Fibroblast of villous mesenchyme (primary cell): ENCODE results near the gene NECTIN4. TPM values are rescaled to one million over a fixed set of nuclear protein-coding genes. Genes with fewer than 3 reads are reported as not detected.

Experiments
- DNase-seq: peaks from one replicate; pipeline ENCODE4 v3.0.0-alpha.2; 2010; ENCODE audit warnings: low read depth
- H3K4me3 ChIP-seq: 2 replicates; pipeline ENCODE4 v1.5.1; 2011; ENCODE audit warnings: low read depth, mild to moderate bottlenecking, low read length
- total RNA-seq: library from RNA; depleted of rRNA; stranded (reverse); fragments of >200 nt; gene quantifications from 2 replicates; pipeline ENCODE4 v1.2.3, GENCODE V29; 2012
- TF ChIP-seq, protein P1 (sequence below): IDR thresholded peaks from 2 replicates; pipeline ENCODE4 v1.5.1; 2012; ENCODE audit warnings: low read depth, mild to moderate bottlenecking, low read length; ENCODE audit not compliant: insufficient read depth

The NECTIN4 gene
- total RNA-seq, 1 donor: 2.6 TPM

DNA sequence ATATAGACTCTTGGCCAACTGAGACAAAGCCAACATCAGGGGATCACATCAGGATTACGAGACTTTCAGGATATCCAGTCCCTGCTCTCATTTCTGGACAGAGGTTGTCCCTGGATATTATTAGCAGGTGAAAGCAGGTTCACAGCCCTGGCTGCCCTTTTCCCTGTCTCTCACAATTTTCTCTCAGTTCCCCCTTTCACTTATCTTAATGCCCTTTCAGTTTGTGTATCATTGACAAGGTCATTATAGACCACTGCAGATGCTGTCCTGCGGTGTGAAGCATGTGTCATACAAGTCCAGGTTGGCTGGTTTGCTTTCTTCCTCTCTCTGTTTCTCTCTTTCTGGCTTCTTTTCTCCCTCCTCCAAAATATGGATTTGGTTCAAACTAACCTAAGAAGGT is 6.7 kb upstream of the NECTIN4 start:
- no peak for DNase-seq
- TF ChIP-seq, protein P1, sequence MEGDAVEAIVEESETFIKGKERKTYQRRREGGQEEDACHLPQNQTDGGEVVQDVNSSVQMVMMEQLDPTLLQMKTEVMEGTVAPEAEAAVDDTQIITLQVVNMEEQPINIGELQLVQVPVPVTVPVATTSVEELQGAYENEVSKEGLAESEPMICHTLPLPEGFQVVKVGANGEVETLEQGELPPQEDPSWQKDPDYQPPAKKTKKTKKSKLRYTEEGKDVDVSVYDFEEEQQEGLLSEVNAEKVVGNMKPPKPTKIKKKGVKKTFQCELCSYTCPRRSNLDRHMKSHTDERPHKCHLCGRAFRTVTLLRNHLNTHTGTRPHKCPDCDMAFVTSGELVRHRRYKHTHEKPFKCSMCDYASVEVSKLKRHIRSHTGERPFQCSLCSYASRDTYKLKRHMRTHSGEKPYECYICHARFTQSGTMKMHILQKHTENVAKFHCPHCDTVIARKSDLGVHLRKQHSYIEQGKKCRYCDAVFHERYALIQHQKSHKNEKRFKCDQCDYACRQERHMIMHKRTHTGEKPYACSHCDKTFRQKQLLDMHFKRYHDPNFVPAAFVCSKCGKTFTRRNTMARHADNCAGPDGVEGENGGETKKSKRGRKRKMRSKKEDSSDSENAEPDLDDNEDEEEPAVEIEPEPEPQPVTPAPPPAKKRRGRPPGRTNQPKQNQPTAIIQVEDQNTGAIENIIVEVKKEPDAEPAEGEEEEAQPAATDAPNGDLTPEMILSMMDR: no peak
- no peak overlapping the region for H3K4me3 ChIP-seq

DNA sequence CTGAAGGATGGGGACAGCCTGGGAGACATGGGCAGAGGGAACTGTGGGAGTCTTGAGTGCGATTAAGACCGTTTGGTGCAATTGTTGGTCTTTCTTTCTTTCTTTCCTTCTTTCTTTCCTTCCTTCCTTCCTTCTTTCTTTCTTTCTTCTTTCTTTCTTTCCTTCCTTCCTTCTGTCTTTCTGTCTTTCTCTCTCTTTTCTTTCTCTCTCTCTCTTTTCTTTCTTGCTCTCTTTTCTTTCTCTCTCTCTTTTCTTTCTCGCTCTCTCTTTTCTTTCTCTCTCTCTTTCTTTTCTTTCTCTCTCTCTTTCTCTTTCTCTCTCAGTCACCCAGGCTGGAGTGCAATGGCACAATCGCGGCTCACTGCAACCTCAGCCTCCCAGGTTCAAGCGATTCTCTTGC is 5.9 kb upstream of the NECTIN4 start:
- DNase-seq: no peak
- TF ChIP-seq, protein P1: no peak
- H3K4me3 ChIP-seq: no peak overlapping the region

DNA sequence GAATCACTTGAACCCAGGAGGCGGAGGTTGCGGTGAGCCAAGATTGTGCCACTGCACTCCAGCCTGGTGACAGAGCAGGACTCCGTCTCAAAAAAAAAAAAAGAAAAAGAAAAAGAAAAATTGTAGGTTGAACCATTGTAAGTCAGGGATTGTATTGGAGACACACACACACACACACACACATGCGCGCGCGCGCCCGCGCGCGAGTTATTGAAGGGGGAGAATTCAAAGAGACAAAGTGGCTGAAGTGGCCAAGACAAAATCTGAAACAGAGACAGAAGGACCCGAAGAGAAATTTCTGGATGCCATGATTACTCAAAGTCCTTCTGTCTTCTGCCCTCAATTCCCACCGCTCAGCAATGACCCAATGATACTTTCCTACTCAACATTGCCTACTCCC is 5.1 kb upstream of the NECTIN4 start:
- no peak overlapping the region for H3K4me3 ChIP-seq
- TF ChIP-seq, protein P1: no peak
- DNase-seq: no peak

DNA sequence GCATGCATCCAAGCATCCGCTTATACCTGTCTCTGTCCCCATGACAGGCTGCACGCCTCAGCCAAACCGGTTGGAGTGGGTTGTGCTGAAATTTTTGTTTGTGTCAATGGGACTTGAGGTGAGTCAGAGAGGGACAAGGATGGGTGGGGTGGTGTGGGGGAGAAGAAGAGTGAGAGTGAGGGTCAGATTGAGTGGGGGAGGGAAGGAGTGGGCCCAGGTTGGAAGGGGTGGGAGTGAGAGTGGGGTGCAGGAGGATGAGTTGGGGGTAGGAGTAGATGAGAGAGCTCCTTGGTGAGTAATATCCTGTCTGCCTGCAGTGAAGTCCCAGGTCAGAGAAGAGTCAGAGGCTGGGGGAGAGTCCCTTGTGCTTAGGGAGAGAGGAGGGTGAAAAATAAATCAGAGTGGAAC is 3.3 kb upstream of the NECTIN4 start:
- DNase-seq: no peak
- H3K4me3 ChIP-seq: no peak overlapping the region
- TF ChIP-seq, protein P1: no peak

DNA sequence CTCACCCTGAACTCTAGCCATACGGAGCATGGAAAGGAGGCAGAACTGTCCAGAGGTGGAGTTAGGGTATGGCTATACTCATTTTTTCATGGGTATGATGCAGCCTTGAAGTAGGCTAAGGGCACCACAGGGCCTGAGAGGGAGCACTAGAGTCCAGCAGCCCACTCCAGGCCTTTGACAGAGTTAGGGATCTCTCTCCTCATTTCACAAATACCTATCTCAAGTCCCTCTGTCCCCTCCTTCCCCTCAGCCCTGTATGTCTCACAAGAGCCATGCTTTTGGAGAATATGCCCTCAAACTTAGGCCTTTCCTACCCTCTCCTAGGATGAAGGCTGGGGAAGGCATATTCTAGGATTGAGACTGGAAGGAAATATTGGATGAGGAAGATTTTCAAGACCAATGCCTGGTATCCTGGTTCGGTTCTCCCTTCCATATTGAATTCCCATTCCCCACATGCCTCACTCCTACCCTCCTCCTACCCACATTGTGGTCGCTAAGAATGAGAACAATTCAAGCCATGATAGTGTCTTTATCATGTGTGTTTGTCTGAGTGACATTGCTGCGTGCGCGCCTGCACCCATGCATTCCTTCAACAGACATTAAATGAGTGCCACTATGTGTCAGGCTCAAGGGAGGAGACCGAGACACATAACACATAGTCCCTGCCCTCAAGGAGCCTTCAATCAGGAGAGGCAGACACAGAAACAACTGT is 2.6 kb upstream of the NECTIN4 start:
- TF ChIP-seq, protein P1: no peak
- DNase-seq: no peak
- no peak overlapping the region for H3K4me3 ChIP-seq

DNA sequence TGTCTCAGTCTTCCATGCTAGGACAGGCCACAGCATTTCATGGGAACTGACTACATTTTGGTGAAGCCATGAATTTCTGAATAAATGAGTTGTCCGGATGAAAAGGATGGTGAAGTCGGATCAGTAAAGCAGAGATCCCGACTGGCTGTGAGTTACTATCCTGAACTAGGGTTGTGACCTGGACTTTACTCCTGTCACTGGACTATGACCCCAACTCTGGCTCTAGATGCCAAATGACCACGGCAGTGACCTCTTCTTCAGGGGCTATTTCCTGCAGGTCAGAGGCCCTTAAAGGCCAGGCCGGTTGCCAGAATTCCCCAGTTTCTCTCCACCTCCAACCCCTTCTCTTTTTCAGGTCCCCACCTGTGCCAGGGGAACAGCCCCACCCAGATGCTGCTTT is 1.7 kb upstream of the NECTIN4 start:
- no peak for DNase-seq
- TF ChIP-seq, protein P1: no peak
- H3K4me3 ChIP-seq: no peak overlapping the region

DNA sequence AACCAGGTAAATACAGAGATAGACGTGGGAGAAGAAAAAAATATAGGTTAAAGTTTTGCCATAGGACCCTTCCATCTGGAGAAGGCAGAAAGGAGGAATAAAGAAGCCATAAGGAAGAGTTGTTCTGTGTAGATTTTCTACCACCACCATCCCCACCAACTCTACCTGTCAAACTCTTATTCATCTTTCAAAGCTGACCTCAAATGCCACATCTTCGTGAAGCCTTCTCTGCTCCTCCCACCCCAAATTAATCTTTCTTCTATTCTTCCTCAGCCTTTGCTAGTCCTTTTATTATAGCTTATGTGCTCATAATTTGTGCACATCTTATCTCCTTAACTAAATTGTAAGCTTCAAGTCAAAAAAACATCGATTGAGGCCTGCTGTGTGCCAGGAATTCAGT is 1.3 kb upstream of the NECTIN4 start:
- DNase-seq: no peak
- no peak overlapping the region for H3K4me3 ChIP-seq
- TF ChIP-seq, protein P1: no peak
